CMK (cell line): ENCODE data around the gene TXN2.

ENCODE experiments used
- DNase-seq: peaks from one replicate; pipeline ENCODE4 v3.0.0-alpha.2; 2010; ENCODE audit warnings: low read depth

Gene TXN2

DNA sequence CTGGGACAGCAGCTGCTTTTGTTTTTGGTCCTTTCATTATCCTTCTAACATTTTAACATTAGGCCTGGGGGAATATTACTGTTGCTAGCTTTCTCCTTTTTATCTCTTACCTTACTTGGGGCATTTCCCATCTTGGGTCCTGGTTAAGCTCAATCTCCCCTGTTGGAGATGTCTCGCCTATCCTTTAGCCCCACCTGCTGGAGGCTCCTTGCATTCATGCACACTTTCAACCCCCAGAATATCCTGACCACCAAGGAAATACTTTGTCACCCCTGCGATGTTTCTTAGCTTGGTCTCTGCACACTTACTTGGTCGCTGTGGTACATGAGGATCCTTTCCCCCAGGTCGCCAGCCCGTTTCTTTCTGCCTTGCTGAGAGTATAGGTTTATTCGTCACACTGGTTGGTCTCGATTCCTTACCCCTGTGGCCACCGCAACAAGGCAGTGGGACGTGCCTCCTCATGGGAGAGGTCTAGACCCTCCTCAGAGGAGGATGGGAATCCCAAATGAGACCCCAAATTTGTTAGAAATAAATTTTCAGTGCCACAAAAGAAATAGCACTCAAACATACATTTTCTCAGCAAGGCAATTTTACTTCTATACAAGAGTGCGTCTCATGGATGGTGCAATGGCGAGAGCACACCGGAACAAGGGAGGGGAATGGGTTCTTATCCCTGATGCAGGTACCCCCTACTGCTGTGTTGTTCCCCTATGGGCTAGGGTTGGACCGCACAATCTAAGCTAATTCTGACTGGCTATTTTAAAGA is 5.4 kb upstream of the TXN2 start:
- no peak for DNase-seq

DNA sequence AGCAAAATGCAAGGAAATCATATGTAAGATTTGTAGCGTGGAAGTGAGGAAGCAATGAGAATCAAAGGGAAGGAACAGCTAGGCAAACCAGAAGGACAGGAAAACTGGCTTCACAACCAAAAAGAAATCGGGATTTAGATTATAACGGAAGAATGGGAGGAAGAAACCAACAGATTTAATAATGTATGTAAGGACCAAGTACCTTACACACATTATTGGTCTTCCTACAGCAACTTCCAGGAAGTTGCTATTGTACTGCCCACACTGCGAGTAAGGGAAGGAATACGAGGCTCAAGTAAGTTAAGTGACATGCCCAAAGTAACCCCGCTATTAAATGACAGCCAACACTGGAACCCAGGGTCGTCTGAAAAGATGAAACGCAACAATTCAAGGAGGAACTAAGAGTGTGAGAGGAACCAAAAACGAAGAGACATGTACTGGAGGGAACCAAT is 473 bp downstream of the TXN2 start:
- no peak for DNase-seq

DNA sequence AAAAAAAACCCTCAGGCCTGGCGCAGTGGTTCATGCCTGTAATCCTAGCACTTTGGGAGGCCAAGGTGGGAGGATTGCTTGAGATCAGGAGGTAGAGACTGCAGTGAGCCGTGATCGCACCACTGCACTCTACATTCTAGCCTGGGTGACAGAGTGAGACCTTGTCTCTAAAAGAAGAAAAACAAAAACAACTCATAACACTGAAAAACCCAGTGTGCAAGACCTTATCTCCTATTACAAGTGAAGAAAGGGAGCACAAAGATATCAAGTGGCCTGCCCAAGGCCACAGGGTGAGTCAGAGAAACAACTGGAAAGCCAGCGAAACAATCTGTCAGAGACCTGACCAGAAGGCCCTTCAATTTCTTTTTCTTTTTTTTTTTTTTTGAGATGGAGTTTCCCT is 2.5 kb downstream of the TXN2 start:
- DNase-seq = no peak

DNA sequence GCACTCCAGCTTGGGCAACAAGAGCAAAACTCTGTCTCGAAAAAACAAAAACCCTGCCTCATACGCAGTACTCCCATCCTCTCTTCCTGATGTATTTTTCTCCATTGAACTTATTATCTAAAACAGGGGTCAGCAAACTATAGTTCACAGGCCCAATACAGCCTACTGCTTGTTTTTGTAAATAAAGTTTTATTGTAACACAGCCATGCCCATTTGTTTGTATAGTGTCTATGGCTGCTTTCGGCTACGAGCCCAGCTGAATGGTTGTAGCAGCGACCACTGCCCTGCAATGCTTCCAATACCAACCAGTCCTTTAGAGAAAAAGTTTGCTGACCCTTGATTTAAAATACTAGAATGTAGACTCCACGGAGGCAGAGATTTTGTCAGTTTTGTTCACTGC is 6.1 kb downstream of the TXN2 start:
- no peak for DNase-seq

DNA sequence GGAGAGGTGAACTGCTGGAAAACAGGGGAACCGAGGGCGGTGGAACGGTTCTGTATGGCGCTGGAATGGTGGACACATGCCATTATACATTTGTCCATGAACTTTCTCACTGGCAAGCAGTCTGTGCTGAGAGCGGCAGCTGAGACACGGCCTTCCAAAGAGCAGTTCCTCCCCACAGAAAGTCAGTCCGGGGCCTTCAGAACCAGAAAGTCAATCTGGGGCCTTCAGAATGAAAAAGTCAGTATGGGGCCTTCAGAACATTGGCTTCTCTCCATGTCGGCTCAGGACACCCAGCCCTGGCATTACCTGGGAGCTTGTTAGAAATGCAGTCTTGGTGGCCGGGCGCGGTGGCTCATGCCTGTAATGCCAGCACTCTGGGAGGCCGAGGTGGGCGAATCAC is 8.8 kb downstream of the TXN2 start:
- no peak for DNase-seq

DNA sequence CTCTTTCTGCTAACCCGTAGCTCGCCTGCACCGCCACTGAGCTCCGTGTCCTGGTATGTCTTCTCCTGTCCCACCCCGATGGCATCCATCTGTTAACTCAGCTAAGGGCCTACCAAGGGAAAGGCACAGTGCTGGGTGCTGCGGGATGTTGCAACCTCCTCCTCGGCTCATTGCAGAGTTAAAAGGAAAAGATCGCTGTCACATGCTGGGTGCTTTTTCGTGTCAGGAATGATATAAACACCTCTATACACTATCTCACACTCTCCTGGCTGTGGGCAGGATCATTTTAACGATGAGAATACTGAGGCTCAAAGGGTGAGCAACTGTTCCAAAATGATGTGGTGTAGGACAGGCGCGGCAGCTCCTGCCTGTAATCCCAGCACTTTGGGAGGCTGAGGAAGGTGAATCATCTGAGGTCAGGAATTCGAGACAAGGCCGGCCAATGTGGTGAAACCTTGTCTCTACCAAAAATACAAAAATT is 10.1 kb downstream of the TXN2 start:
- no peak for DNase-seq

DNA sequence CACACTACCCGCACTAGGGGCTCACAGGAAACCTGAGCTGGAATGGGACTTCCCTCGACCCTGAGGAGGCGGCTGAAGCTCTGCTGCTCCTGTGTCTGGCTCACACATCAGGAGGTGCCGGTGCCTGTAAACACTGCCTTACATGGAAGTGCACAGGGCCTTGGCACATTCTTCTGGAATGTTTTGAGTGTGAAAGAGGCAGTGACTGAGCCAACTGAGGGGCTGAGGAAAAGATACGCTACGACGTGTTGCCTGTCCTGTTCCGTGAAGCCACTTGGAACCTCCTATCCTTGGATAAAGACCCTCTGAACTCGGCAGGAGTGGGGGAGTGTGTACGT is 10.5 kb downstream of the TXN2 start:
- DNase-seq = no peak

DNA sequence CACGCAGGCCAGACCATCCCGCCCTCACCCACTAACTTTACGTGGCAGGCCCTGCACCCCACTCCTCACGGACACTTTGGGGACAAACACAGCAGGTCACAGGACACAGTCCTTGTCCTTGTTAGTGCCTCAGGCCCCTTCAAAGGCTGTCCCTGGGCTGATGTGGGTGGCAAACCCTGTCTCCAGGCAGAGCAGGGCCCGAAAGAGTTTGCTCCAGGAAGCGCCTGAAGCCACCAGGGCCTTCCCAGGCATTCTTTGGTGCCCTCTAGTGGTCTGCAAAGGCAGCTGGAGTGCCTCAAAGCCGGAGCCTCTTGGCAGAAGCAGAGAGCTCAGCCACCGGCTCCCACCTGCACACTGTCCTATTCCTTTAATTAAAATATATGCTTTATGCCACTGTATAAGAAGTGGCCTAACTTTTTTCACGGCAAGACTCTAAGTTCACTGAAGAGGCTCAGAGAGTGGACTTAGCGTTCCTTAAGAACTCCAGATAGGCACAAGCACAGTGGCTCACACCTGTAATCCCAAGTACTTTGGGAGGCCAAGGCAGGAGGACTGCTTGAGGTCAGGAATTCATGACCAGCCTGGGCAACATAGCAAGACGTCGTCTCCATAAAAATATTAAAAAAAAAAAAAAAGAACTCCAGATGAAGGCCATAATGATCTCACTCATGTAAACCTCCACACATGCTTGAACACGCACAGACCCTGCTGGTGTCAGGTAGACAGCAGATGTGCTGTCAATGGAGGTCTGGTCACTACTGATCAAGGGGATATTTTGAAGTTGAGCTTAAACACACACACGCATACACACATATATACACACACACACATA is 11.1 kb downstream of the TXN2 start:
- no peak for DNase-seq

DNA sequence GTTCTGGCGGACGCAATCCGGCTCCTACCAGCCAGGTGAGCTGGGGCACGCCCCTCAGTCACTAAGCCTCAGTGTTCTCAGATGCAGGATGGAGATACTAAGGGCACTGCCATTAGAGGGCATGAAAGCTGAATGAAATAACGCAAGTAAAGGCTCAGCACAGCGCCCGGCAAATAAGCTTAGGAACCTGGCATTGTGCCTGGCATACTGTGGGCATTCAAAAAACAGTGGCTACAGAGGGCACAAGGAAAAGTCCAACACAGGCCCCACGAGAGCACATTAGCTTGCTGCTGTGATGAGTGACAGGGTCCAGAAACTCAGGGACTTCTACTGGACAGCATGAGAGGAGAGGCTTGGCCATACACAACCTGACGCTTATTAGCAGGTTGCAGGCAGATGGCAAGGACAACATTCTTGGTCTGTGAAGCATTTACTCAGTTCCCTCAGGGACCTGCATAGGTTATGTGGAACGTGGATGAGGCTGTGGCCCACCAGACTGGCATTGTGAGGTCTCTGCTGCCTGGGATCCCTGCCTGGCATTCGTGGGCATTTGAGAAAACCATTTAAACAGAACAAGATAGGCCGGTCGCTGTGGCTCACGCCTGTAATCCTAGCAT is 12.2 kb downstream of the TXN2 start:
- DNase-seq = no peak

DNA sequence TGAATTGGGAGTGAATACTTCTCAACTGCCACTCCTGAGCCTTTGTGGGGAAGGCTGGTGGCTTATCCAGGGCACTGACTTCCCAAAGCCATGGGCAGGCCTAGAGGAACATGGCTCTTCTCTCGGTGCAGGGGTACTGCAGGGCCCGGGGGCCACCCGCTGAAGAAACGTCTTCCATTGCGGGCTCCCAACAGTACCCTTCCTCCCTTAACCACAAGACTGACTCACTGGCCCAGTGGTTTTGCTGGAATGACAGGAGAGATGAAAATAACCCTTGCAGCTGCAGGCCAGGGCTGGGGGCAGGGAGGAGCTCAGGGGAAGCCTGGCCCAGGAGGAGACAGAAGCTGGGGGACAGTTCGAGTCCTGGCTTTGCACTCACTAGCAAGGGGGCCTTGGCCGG is 13.5 kb downstream of the TXN2 start:
- DNase-seq = no peak

DNA sequence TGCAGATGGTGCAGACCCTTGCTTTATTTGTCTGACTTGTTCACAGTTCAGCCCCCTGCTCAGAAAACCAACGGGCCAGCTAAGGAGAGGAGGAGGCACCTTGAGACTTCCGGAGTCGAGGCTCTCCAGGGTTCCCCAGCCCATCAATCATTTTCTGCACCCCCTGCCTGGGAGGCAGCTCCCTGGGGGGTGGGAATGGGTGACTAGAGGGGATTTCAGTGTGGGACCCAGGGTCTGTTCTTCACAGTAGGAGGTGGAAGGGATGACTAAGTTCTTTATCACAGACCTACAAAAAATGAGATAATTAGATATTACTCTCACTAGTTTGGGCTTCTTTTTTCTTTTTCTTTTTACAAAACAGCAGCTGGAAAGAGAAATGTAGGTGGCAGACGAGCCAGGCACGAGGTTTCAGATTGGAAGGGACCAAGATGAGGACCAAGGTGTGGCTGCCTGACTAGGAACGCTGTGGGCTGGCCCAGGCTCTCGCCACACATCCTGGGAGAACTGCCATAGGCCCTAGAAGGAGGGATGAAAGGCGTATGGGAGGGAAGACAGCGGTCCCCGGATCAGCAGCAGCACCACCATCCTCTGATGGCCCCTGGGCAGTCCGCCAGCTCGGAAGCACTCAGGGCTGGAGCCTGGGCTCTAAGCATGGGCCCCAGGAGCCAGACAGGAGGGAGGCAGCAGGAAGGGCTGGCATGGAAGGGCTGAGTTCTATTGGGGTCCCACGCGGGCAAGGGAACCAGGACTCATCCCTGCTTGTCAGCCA is 14.2 kb downstream of the TXN2 start:
- no peak for DNase-seq

DNA sequence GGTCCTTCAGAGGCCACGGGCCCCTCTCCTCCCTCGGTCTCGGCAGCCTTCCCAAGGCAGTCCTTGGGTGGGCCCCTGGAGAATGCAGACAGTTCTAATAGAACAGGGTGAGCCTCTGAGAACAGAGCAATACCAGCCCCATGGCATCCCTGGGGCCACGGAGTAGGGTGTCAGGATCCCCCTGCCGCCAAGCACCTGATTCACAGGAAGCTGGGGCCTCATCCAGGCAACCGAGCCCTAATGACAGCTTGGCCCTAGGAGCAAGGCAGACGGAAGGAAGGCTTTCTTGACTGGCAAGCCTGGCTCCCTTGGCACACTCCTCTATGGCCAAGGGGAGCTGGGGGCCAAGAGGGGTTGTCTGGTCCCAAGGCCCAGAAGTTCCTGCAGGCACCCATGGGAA is 15.2 kb downstream of the TXN2 start:
- DNase-seq = no peak

DNA sequence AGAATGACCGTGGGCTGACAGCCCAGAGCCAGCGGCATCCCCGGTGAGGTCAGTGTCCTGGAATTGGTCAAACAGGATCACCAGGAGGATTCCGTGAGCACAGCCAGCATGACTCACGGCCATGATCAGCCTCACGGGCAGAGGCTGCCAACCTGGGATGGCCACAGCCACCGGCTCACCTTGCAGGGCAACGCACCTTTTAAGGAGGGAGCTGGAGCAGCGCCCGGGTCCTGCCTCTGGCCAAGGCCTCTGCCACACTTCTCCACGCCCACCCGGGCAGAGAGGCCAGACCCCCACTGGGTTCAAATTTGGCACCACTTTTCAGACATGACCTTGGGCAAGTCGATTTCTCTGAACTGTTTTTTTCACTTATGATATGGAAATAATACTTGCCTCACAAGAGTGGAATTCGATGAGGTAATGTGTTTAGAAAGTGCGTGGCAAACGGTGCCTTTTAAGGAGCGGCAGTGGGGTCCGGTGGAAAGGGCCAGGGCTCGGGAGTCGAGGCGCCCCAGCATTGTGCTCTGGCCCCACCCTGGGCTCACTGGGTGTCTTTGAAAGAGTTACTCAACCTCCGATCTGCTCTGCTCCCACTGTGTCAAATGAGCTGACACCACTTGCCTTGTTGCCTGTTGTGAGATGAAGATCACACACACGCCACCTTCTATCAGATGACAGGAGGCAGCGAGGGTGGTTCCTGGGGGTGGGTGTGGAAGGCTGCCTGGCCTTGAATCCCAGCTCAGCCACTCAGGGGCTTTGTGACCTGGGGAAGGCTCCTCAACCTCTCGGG is 16.0 kb downstream of the TXN2 start:
- no peak for DNase-seq

DNA sequence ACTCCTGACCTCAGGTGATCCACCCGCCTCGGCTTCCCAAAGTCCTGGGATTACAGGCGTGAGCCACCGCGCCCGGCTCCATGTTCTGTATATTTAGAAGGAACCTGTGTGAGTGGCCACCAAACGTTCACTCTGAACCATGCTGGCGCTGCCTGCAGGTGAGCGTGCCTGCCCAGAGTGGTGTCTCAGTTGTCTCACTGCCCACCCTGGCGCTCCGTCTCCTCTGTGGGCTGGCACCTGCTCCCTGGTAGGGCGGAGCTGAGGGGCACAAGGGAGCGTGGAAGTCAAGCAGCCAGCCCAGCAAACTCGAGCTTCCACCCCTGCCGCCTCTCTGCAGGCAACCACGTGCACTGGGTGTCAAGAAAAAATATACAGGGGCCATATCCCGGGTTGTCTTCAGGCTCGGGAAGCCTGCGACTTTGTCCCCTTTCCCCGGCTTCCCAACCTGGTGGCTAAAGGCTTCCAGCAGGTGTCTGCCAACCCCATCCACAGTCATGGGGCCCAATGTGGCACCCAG is 16.7 kb downstream of the TXN2 start:
- no peak for DNase-seq

DNA sequence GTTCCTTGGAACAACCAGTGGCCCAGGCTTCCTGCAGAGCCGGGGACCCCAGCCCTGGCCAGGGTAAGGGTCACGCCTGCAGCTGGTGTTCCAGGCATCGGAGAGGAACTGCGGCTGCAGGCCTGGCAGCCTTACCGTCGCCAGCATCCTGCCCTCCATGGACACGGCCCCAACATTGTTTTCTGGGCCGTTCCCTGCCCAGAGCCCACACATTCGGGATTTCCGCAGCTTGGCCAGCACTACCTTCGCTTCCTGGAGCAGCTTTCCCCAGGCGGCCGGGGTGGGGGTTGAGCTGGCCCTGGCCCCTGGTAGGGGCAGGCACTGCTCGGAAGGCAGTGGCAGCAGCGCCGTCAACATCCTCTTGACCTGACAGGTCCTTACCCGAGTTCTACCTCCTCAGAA is 17.7 kb downstream of the TXN2 start:
- DNase-seq = no peak

DNA sequence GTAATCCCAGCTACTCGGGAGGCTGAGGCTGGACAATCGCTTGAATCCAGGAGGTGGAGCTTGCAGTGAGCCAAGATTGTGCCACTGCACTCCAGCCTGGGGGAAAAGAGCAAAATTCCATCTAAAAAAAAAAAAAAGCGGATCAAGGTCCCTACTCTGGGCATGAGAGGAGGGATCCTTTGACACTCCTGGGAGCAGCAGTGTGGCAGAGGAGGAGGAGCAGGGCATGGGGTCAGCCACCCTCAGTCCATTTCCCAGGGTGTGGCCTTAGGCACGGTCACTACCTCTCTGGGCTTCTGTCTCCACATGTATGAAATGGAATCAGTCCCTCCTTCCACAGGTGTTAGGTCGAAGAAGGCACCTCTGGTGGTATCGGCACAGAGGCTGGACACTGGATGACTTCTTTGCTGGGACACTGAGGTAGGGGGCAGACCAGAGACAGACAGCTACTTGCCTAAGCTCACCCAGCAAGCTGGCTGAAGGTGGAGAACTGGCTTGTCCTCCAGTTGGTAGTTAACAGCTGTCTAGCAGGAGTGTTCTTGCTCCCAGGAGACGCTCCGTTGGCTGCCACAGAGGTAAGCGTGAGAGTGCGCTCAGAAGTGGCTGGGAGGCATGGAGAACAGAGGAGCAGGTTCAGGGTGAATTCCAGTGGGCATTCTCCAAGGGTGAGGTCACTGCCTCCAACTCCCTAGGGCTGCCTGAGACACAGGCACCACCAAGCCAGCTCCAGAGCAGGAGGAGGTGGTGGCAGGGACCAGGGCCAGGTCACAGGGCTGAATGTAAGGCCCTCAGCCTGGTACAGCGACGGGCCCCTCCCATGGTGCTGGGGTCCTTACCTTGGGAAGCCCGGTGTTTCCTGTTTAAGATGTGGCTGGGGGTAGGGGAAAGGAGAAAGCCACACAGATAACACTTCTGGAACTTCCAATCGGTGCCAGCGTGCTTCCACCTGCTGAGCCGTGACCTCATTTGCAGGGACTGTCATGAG is 19.5 kb downstream of the TXN2 start:
- no peak for DNase-seq

DNA sequence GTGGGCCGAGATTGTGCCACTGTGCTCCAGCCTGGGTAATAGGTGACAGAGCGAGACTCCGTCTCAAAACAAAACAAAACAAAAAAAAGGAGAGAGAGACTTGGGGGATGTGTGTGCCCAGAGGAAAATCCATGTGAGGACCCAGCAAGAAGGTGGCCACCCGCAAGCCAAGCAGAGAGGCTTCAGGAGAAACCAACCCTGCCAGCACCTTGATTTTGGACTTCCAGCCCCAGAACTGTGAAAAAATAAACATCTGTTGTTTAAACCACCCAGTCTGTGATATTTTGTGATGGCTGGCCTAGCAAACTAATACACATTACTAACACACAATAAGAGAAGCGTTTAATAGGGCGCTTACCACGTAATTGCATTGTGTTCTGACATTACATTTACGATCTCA is 21.2 kb downstream of the TXN2 start:
- no peak for DNase-seq

DNA sequence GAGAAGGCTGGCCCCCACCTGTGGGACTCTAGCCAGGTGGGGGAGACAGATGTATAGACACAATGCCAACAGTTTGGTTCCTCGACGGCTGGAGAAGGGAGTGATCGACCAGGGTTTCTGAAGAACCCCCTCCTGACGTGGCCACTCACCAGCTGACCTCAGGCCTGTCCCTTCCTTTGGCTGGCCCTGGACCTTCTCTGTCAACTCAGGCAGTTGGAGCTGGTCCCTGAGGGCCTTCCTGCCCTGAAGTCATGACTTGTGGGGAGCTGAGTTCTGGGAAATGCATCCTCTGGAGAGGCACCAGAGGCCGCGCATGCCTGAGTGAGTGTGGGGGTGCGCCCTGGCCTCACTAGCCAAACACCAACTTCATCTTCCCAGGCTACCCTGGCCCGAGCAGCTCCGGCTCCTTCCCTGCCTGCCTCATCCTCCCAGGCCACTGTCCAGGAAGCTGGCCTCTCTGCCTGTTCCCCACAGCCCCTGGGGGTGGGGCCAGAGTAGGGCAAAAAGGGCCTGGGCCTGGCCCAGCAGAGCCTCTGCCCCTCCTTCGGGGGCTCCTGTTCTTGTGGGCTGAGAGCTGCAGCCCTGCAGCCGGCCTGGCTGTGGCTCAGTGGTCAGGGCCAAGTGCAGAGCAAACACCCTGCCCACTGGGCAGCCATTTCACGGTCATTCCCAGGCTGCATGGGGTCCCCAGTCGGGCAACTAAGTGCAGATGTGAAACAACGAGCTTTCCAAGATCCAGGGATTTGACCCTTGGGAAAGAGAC is 23.6 kb downstream of the TXN2 start:
- DNase-seq = no peak

DNA sequence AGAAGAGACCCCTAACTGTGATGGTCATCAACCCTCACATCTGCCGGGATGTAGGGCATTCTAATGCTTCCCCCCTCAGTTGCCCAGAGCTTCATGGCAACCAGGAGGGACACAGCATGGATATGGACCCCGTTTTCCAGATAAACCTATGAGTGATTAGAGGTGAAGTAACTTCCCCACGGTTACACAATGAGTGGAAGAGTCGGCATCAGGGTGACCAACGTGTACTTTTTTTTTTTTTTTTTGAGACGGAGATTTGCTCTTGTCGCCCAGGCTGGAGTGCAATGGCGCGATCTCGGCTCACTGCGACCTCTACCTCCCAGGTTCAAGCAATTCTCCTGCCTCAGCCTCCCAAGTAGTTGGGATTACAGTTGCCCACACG is 25.0 kb downstream of the TXN2 start:
- DNase-seq = no peak
